Mesendoderm (in vitro differentiated cells): ENCODE results near the gene BACH1.
A peak's percentile ranks its signal among the peaks of the same experiment; 100 is the strongest.

ENCODE experiments used
- DNase-seq: peaks from one replicate; pipeline ENCODE4 v3.0.0; 2013
- H2AK5ac ChIP-seq: 2 replicates; pipeline ENCODE4 v1.6.1; 2013; ENCODE audit warnings: low read length, inconsistent platforms
- H2BK120ac ChIP-seq: 2 replicates; pipeline ENCODE4 v1.6.1; 2013; ENCODE audit warnings: low read depth, mild to moderate bottlenecking, low read length, moderate library complexity, mixed read lengths
- H2BK15ac ChIP-seq: replicated peaks from 2 replicates; pipeline ENCODE4 v1.6.1; 2013; ENCODE audit warnings: low read depth, mild to moderate bottlenecking, moderate library complexity
- H2BK5ac ChIP-seq: 2 replicates; pipeline ENCODE4 v1.6.1; 2013; ENCODE audit warnings: low read length, inconsistent platforms
- H3K18ac ChIP-seq: 2 replicates; pipeline ENCODE4 v1.6.1; 2013; ENCODE audit warnings: mild to moderate bottlenecking, low read length, mixed read lengths
- H3K23ac ChIP-seq: one replicate; pipeline ENCODE4 v1.6.1; 2013; ENCODE audit warnings: low read length
- H3K27ac ChIP-seq: 2 replicates; pipeline ENCODE4 v1.5.1; 2013; ENCODE audit warnings: low read depth, mild to moderate bottlenecking, inconsistent platforms, low read length, moderate library complexity
- H3K27me3 ChIP-seq: 2 replicates; pipeline ENCODE4 v1.6.1; 2013; ENCODE audit warnings: low read length, control low read depth, mild to moderate bottlenecking, inconsistent platforms; ENCODE audit not compliant: insufficient read depth, poor library complexity
- H3K36me3 ChIP-seq: 2 replicates; pipeline ENCODE4 v1.6.1; 2013; ENCODE audit warnings: low read length, inconsistent platforms; ENCODE audit not compliant: control insufficient read depth, insufficient read depth
- H3K4ac ChIP-seq: one replicate; pipeline ENCODE4 v1.6.1; 2013; ENCODE audit warnings: low read depth, mild to moderate bottlenecking, low read length, moderate library complexity
- H3K4me1 ChIP-seq: 2 replicates; pipeline ENCODE4 v1.6.1; 2013; ENCODE audit warnings: low read depth, low read length, inconsistent platforms; ENCODE audit not compliant: control insufficient read depth
- H3K4me2 ChIP-seq: 2 replicates; pipeline ENCODE4 v1.6.1; 2013; ENCODE audit warnings: low read length
- H3K4me3 ChIP-seq: 2 replicates; pipeline ENCODE4 v1.5.1; 2013; ENCODE audit warnings: mild to moderate bottlenecking, low read length
- H3K56ac ChIP-seq: one replicate; pipeline ENCODE4 v1.6.1; 2013; ENCODE audit warnings: low read length
- H3K79me1 ChIP-seq: 2 replicates; pipeline ENCODE4 v1.6.1; 2013; ENCODE audit warnings: low read length, inconsistent platforms
- H3K79me2 ChIP-seq: 2 replicates; pipeline ENCODE4 v1.6.1; 2013; ENCODE audit warnings: mild to moderate bottlenecking, low read length; ENCODE audit not compliant: control insufficient read depth, insufficient read depth
- H3K9ac ChIP-seq: 2 replicates; pipeline ENCODE4 v1.6.1; 2013; ENCODE audit warnings: low read length, inconsistent platforms
- H4K5ac ChIP-seq: one replicate; pipeline ENCODE4 v1.6.1; 2013; ENCODE audit warnings: low read length
- H4K8ac ChIP-seq: one replicate; pipeline ENCODE4 v1.6.1; 2013; ENCODE audit warnings: low read depth, mild to moderate bottlenecking, control low read depth, low read length, moderate library complexity
- WGBS: extraction: QIAGEN DNeasy Blood & Tissue Kit; methylation state at CpG from one replicate; pipeline ENCODE4 v1.1.7; 2013; ENCODE audit warnings: low lambda C conversion rate, missing lambda C conversion rate; ENCODE audit not compliant: insufficient coverage; ENCODE audit errors: extremely low coverage; 5-methylcytosine and 5-hydroxymethylcytosine counted together

BACH1 gene

GRCh38 chr21:29318354-29318753, 19.6 kb downstream of the BACH1 start:
- H3K4me1 ChIP-seq = no peaks in the 10 kb centered on the region
- no peak overlapping the region for H3K56ac ChIP-seq
- H3K4me3 ChIP-seq = no peak overlapping the region
- H3K23ac ChIP-seq = no peak overlapping the region
- no peak overlapping the region for H3K18ac ChIP-seq
- no peak overlapping the region for H3K4ac ChIP-seq
- peaks cover 43% of the 10 kb centered on the region for H3K79me1 ChIP-seq
- no peak overlapping the region for H2BK15ac ChIP-seq
- H3K27me3 ChIP-seq = no peaks in the 10 kb centered on the region
- H4K5ac ChIP-seq = no peak overlapping the region
- no peaks in the 10 kb centered on the region for H3K36me3 ChIP-seq
- no peak overlapping the region for H3K27ac ChIP-seq
- no peak overlapping the region for H2BK120ac ChIP-seq
- peaks cover 51% of the 10 kb centered on the region for H3K79me2 ChIP-seq
- no peak overlapping the region for H3K9ac ChIP-seq
- H4K8ac ChIP-seq = no peak overlapping the region
- H2BK5ac ChIP-seq = no peak overlapping the region
- no peak overlapping the region for H2AK5ac ChIP-seq
- DNase-seq = no peak
- no peak overlapping the region for H3K4me2 ChIP-seq
- no CpG with 5 or more reads among the region's 2 CpGs for WGBS

GRCh38 chr21:29320031-29320430, 21.3 kb downstream of the BACH1 start:
- H3K56ac ChIP-seq = no peak overlapping the region
- no peak overlapping the region for H3K18ac ChIP-seq
- H3K79me1 ChIP-seq = peaks cover 43% of the 10 kb centered on the region
- H3K79me2 ChIP-seq = peaks cover 48% of the 10 kb centered on the region
- H3K4me2 ChIP-seq = no peak overlapping the region
- H3K27me3 ChIP-seq = no peaks in the 10 kb centered on the region
- WGBS = no CpG with 5 or more reads among the region's 6 CpGs
- H2BK15ac ChIP-seq = no peak overlapping the region
- no peak overlapping the region for H3K27ac ChIP-seq
- DNase-seq = no peak
- no peak overlapping the region for H3K4ac ChIP-seq
- no peaks in the 10 kb centered on the region for H3K36me3 ChIP-seq
- no peak overlapping the region for H2BK120ac ChIP-seq
- no peak overlapping the region for H4K8ac ChIP-seq
- peak overlapping the region; percentile 24 for H3K23ac ChIP-seq
- no peak overlapping the region for H3K4me3 ChIP-seq
- H4K5ac ChIP-seq = no peak overlapping the region
- no peak overlapping the region for H3K9ac ChIP-seq
- H2BK5ac ChIP-seq = no peak overlapping the region
- H3K4me1 ChIP-seq = no peaks in the 10 kb centered on the region
- no peak overlapping the region for H2AK5ac ChIP-seq

- no peaks in the 10 kb centered on the region for H3K27me3 ChIP-seq
These were observed 22.5 kb downstream of the BACH1 start for GRCh38 chr21:29321217-29321616.

GRCh38 chr21:29321932-29322928, 23.5 kb downstream of the BACH1 start:
- no peak overlapping the region for H3K23ac ChIP-seq

More at GRCh38 chr21:29321217-29321616, 22.5 kb downstream of the BACH1 start:
- Histone ChIP-seq H3K18ac (no peak overlapping the region), H3K4me2 (no peak overlapping the region), H4K5ac (no peak overlapping the region), H3K4me1 (no peaks in the 10 kb centered on the region), H3K4me3 (no peak overlapping the region), H3K27ac (no peak overlapping the region), H3K56ac (no peak overlapping the region), H4K8ac (no peak overlapping the region), H2BK15ac (no peak overlapping the region), H3K79me1 (peaks cover 40% of the 10 kb centered on the region), H2AK5ac (no peak overlapping the region), H3K23ac (no peak overlapping the region), H3K36me3 (peaks cover under 1% of the 10 kb centered on the region), H3K79me2 (peaks cover 44% of the 10 kb centered on the region), H3K4ac (no peak overlapping the region), H2BK5ac (no peak overlapping the region), H3K9ac (no peak overlapping the region), H2BK120ac (no peak overlapping the region)
- no peak for DNase-seq
- no CpG with 5 or more reads among the region's 11 CpGs for WGBS

GRCh38 chr21:29323189-29323588, 24.5 kb downstream of the BACH1 start:
- no peak overlapping the region for H2BK15ac ChIP-seq
- H4K8ac ChIP-seq = no peak overlapping the region
- H3K9ac ChIP-seq = no peak overlapping the region
- H3K79me1 ChIP-seq = peaks cover 32% of the 10 kb centered on the region
- peaks cover 26% of the 10 kb centered on the region for H3K79me2 ChIP-seq
- H3K4me1 ChIP-seq = no peaks in the 10 kb centered on the region
- H2AK5ac ChIP-seq = no peak overlapping the region
- H4K5ac ChIP-seq = no peak overlapping the region
- no peak overlapping the region for H2BK5ac ChIP-seq
- H3K4me3 ChIP-seq = no peak overlapping the region
- WGBS = 100% methylated on average over 1 of the region's 6 CpGs
- no peak overlapping the region for H3K23ac ChIP-seq
- DNase-seq = no peak
- no peak overlapping the region for H3K18ac ChIP-seq
- H3K4ac ChIP-seq = no peak overlapping the region
- no peak overlapping the region for H3K56ac ChIP-seq
- H3K4me2 ChIP-seq = no peak overlapping the region
- H3K36me3 ChIP-seq = peaks cover 3% of the 10 kb centered on the region
- H3K27ac ChIP-seq = no peak overlapping the region
- no peaks in the 10 kb centered on the region for H3K27me3 ChIP-seq
- no peak overlapping the region for H2BK120ac ChIP-seq

More at GRCh38 chr21:29321932-29322928, 23.5 kb downstream of the BACH1 start:
- Histone ChIP-seq H4K5ac (no peak overlapping the region), H3K18ac (no peak overlapping the region), H4K8ac (no peak overlapping the region), H3K4me2 (no peak overlapping the region), H3K27ac (no peak overlapping the region), H2BK5ac (no peak overlapping the region), H3K4me3 (no peak overlapping the region), H2BK15ac (no peak overlapping the region), H2AK5ac (no peak overlapping the region), H3K4me1 (no peaks in the 10 kb centered on the region), H3K36me3 (peaks cover 3% of the 10 kb centered on the region), H3K27me3 (no peaks in the 10 kb centered on the region), H3K79me1 (peaks cover 38% of the 10 kb centered on the region), H3K4ac (no peak overlapping the region), H3K79me2 (peaks cover 35% of the 10 kb centered on the region), H2BK120ac (no peak overlapping the region), H3K9ac (no peak overlapping the region), H3K56ac (no peak overlapping the region)
- no CpG with 5 or more reads among the region's 11 CpGs for WGBS
- no peak for DNase-seq
